Stimulated activated CD4-positive, alpha-beta T cell treated with anti-CD3 and anti-CD28 coated beads, Interleukin-1b, Interleukin-23, amount 100 ng/mL, for 1 hour (primary cell): ENCODE measurements around the gene NARF.
"Not testable (repeated sequence)": the region's sequence is repeated elsewhere in the genome, so short reads cannot be mapped to it uniquely, and the experiment has no call there.

ENCODE experiments used
- DNase-seq, 2 donors: peaks; one replicate each; pipeline ENCODE4 v3.0.0-alpha.2; 2020; ENCODE audit warnings: low read depth in 2 of 2

The NARF gene

DNA sequence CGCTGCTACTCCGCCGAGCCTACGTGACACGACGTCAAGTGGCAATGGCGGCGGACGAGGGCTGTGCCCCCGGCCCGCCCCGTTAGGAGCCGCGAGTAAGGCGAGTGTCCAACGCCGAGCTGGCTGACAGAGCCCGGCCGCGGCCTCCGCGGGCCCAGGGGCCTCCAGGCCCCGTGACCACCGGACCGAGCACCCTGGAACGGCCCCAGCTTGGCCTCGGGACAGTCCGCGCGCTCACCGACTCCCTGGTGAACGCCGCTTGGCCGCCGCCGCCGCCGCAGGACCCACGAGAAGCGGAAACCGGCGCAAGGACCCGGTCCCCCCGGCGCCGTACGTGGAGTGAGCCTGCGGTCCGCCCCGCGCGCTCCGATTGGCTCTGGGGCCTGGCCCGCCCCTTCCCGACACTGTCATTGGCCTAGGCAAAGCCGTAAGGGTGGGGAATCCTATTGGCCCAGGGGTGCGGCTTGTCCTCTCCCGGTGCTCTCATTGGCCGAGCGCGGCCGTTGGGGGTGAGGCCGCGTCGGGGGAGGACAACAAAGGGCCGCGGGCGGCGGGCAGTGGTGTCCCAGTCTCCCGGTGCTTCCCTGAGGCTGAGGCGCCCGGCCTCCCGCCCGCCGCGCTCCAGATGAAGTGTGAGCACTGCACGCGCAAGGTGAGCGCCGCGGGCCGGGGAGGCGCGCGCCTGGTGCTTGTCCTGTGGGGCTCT lies at the start of gene NARF:
TSS of gene NARF (plus strand) at position 563 of the 706 bp plus-strand sequence. CDS start at position 626, 63 bp downstream.
- DNase-seq: peak; percentile 81 to 91

DNA sequence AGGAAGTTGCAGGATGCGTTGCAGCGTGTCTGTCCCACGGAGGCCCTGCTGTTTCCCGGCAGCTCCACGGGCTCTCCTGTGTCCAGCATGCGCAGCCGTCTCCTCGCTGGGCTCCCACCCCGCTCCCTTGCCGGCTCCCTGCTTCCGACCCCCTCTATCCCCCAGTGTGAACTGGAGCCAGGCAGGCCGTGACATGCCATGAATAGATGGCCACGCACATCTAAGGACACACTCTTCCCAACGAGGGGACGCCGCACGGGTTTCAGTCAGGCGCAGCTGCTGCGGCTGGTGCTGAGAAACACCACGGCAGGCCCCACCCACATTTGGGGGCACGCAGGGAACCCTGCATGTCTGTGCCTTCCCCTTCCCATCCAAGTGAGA lies 49.6 kb upstream of the NARF start:
- DNase-seq: no peak

DNA sequence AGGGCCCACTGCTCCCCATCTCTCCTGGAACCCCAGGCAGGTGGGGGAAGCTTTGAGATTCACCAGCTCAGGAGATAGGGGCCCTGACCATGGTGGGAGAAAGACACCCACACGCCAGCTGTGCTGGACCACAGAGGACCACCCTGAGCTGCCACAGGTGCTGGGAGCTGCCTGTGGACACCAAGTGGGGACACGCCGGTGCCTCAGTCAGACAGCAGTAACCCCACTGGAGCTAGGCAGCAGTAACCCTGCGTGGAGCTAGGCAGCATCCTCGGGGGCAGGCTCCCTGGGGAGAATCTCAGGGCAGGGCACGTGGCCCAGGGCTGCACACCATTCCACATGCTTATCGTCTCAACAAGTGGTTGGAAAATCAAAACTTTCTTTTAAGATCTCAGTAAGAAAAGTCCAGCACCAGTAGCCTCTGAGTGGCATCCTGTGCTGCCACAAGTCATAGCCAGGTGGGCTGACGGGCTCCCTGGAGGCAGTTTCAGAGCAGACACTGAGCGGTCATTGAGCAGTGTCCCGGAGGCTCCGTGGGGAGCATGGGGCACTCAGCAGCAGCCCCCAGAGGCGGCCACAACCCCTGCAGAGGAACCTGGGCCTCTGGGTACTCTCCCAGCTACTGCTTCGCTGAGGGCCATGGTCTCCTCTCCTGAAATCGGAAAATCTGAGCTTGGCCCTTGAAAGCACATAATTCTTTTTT lies 48.4 kb upstream of the NARF start:
- no peak for DNase-seq

DNA sequence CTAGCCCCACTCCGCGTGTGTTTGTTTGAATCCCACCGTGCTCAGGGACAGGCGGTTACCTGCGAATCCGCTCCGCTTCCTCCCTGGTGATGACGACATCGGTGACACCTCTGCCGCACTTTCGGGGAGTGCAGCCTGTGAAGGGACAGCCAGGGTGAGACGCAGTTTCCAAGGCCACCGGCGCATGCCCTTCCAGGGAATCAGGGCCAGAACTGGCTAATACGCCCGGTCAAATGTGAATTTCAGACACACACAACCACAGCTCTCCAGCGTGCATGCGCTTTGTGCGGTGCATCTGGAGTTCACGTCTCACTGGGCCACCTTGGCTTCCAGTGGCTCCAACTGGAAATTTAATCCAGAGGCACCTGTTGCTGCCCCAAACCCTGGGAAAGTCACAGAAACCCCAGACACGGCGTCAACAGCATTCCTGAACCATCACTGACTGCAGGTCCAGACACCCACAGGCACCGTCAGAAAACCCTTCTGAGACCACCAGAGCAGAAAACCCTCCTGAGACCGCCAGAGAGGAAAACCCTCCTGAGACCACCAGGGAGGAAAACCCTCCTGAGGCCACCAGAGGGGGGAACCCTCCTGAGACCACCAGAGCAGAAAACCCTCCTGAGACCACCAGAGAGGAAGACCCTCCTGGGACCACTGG lies 47.0 kb upstream of the NARF start:
- DNase-seq: no peak

- not testable (repeated sequence) for DNase-seq
Measured at GRCh38 chr17:82412081-82412480, 46.5 kb upstream of the NARF start.

- DNase-seq: no peak
Measured at GRCh38 chr17:82412535-82413520, 45.7 kb upstream of the NARF start.

DNA sequence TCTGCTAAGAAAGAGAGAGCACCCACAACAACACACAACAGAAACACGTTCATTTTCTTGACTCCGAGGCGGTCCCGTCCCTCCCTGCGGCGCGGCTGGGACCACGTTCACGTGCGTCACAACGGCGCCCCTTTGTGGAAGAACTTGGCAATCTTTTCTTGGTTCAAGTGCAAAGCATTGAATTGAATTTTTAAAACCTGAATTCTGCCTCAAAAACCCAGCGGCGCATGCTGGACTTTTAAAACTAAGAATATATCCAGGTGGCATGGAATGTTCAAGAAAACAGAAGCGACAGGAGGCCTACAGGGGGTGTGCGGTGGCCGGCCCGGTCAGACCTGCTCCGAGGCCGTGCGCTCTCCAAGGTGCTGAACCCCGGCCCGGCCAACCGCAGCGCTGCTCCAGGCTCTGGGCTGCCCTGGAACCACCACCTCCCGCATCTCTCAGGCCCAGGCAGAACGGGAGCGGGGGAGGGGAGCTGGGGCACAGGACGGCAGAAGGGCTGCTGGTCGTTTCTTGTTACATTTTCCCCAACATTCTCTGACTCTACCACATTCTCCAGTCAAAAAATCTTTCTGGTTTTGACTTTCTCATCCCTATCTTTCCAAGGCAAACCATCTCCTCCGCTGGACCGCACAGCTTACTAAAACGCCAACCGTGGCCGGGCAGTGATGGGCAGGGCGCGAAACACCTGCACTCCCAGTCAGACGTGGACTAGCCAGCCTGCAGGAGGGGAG lies 43.8 kb upstream of the NARF start:
- peak; percentile 32 to 60 for DNase-seq

- no peak for DNase-seq
Measured at GRCh38 chr17:82415336-82415735, 43.2 kb upstream of the NARF start.

DNA sequence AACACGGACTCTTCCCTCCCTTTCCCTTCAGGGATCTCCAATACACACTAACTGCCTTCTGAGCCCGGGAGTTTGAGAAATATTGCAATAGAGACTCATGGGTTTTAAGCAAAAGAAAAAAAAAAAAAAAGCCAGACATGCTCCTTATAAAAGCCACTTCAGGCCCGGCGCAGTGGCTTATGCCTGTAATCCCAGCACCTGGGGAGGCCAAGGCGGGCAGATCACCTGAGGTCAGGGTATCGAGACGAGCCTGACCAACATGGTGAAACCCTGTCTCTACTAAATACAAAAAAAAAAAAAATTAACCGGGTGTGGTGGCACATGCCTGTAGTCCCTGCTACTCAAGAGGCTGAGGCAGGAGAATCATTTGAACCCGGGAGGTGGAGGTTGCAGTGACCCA lies 42.8 kb upstream of the NARF start:
- no peak for DNase-seq

DNA sequence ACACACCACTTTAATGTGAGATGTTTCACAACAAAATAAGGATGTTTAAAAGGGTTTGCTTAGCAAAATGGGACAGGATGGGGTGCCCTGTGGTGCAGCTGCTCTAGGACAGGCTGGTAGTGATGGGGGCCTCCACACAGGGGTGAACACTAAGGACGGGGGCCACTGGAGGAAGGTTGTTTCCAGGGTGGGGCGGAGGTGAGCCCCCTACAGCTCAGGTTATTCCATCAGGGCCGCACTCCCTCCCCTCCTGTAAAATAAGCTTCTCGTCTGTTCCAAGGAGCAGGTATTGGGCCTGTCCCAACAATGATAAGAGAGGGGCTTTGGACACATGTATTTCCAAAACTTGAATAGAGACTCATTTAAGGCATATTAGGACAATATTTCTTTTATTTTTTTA lies 42.3 kb upstream of the NARF start:
- DNase-seq: no peak

- DNase-seq: no peak
Measured at GRCh38 chr17:82416771-82417170, 41.8 kb upstream of the NARF start.

DNA sequence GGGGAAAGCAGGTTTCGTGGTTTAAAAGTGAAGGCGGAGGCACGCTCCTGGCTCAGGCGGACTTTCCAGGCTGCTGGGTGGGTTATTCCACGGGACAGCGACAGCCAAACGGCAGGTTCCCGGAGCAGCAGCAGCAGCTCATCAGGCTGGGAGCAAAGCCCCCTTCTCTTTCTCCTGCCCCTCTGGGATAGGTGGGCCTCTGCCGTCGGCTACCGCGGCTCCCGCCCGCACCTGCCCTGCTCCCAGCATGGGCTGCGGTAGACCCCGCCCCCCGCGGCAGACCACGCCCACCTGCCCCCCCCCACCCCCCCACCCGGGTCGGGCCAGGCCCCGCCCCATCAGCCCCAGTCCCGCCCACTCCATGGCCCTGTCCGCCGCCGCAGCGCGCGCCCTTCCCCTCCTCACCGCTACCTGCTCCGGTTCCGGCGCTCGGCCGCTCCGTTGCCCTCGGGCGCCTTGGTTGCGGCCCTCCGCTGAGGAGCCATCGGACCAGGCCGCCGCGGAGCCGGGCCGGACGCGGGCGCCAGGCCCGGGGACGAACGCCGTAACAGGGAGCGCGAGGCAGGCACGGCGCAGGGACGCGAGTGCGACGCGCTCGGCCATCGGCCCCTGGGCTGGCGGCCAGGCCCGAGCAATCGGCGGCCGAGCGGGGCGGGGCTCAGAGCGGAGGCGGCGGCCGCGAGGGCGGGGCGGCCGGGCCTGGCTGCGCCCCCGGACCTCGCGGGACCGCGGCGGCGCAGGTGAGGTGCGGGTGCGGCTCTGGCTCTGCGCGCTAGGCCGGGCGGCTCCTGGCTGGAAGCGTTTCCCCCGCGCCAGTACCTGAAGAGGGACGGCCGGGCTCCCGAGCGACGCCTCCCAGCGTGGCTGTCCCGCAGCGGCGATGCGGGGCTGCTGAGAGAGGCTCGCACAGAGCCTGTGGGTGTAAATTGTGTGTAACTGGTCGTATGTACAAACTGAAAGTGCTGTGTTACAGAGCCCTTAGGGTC lies 40.2 kb upstream of the NARF start, which contains the start of the genes HEXD and OGFOD3:
TSS of gene HEXD (plus strand) at position 347 of the 986 bp plus-strand sequence. CDS start 1,453 bp downstream, outside the sequence.
TSS of gene OGFOD3 (minus strand) at position 586 of the 986 bp plus-strand sequence. CDS start at position 485, 101 bp downstream.
- DNase-seq: peak; percentile 62 to 71

GRCh38 chr17:82419540-82419939 lies 39.0 kb upstream of the NARF start:
- no peak for DNase-seq

DNA sequence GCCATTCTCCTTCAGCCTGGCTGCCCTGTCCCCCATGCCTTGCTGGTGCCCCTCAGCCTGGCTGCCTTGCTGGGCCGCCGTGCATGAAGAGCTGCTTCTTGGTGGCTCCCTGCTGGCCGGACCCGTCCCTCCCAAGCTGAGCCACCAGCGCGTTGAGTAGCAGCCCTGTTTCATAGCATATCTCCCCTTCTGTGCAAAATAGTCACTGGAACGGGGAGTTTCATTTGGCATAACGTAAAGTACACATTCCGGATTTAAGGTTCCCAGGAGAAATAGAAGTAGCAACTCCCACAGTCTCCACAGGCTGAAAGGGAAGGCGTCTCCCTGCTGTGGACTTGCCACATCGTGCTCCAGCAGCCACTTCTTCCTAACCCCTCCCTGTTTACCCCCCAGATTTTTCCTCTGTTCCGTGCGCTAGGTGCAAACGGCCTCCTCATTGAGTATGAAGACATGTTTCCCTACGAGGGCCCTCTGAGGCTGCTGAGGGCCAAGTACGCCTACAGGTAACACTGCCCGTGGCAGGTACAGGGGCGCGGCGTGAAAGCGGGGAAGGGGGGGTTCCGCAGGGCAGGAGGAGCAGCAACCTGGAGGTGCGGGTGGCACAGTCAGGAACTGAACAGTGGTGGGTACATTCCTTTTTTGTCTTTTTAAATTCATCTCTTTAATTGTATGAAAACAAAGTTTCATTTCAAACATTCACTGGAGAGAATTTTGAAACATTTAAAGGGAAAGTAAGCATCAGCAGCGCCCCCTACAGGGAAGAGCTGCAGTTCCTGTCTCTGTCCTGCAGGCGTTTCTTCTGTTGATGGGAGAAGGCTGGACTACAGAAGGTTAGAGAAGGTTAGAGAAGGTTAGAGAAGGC lies 34.3 kb upstream of the NARF start:
- DNase-seq: peak in 1 of 2 donors; percentile 28

GRCh38 chr17:82424863-82425159 lies 33.7 kb upstream of the NARF start:
- DNase-seq: no peak

GRCh38 chr17:82428546-82428945 lies 30.0 kb upstream of the NARF start:
- no peak for DNase-seq

GRCh38 chr17:82429824-82430223 lies 28.7 kb upstream of the NARF start:
- DNase-seq: no peak

GRCh38 chr17:82432017-82432416 lies 26.5 kb upstream of the NARF start:
- DNase-seq: no peak
